ENCODE data around the gene TNNT1.

- no peak for TF ChIP-seq CTCF (IDR thresholded peaks at IDR 0.05)
- TF ChIP-seq POLR2A (IDR thresholded peaks at IDR 0.05) = peak; percentile 9 to 38
These were observed 31.2 kb downstream of the TNNT1 start for GRCh38 chr19:55117663-55118391.

All from adrenal gland (tissue), 5 donors.